Activated CD8-positive, alpha-beta memory T cell treated with anti-CD3 and anti-CD28 coated beads, Interleukin-2, amount 50 U/mL, for 4 hours (primary cell): Measurements from ENCODE around the gene MAP3K12.

Source experiments
- DNase-seq: peaks from one replicate; pipeline ENCODE4 v3.0.0-alpha.2; 2020

MAP3K12 gene

DNA sequence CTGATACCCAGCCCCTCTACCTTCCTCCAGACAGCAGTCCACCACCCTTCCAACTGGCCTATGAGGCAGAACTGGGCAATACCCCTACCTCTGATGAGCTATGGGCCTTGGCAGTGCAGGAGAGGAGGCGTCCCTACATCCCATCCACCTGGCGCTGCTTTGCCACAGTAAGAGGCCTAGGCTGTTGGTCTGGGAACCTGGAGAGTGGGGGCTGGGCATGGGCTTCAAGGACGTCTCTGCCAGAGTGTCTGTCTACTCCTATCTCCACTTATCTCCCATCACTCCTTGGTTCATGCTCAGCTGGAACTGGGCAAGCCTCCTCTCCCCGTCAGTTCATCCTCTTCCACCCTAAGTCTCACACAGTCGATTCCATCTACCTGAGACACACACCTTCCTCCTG is 69.1 kb downstream of the MAP3K12 start:
- no peak for DNase-seq
